Natural killer cell (primary cell): ENCODE measurements around the gene SLC16A2. TPM values are rescaled to one million over a fixed set of nuclear protein-coding genes. Genes with fewer than 3 reads are reported as not detected.

Source experiments
- ATAC-seq, 3 donors: fragments of 150-1000 bp in 2 of 3; fragments of 200-7000 bp in 1 of 3; cut with Tn5 transposase; 1 replicate in 1 of 3; 2 replicates in 2 of 3; pipeline ENCODE4 v1.10.0; 2021; ENCODE audit warnings: mild to moderate bottlenecking in 2 of 3, moderate library complexity in 2 of 3
- DNase-seq, 2 donors: peaks; one replicate each; pipeline versions ENCODE4 v3.0.0 to v3.0.0-alpha.2; 2013 to 2021; ENCODE audit warnings: mixed read lengths in 1 of 2
- H3K27ac ChIP-seq: one replicate; pipeline ENCODE4 v1.5.1; 2013; ENCODE audit warnings: mild to moderate bottlenecking, low read length
- H3K27me3 ChIP-seq: one replicate; pipeline ENCODE4 v1.6.1; 2013; ENCODE audit warnings: low read length; ENCODE audit not compliant: control insufficient read depth, insufficient read depth
- H3K36me3 ChIP-seq: one replicate; pipeline ENCODE4 v1.6.1; 2013; ENCODE audit warnings: low read length; ENCODE audit not compliant: control insufficient read depth, insufficient read depth
- H3K4me1 ChIP-seq: one replicate; pipeline ENCODE4 v1.6.1; 2013; ENCODE audit warnings: low read length; ENCODE audit not compliant: control insufficient read depth, insufficient read depth
- H3K4me3 ChIP-seq: one replicate; pipeline ENCODE4 v1.5.1; 2013; ENCODE audit warnings: low read length
- H3K9me3 ChIP-seq: one replicate; pipeline ENCODE4 v1.6.1; 2013; ENCODE audit warnings: low read length; ENCODE audit not compliant: control insufficient read depth, insufficient read depth
- H3K27ac Mint-ChIP-seq, 2 donors: one replicate each; pipeline ENCODE4 v1.8.0; 2022; ENCODE audit warnings: mild to moderate bottlenecking in 2 of 2, mixed read lengths in 2 of 2, moderate library complexity in 1 of 2
- H3K27me3 Mint-ChIP-seq, 2 donors: one replicate each; pipeline ENCODE4 v1.8.0; 2022; ENCODE audit warnings: low read depth in 2 of 2, mixed read lengths in 2 of 2
- H3K36me3 Mint-ChIP-seq: one replicate; pipeline ENCODE4 v1.8.0; 2022; ENCODE audit warnings: mixed read lengths
- H3K4me1 Mint-ChIP-seq, 2 donors: one replicate each; pipeline ENCODE4 v1.8.0; 2022; ENCODE audit warnings: mixed read lengths in 2 of 2
- H3K4me3 Mint-ChIP-seq: one replicate; pipeline ENCODE4 v1.8.0; 2022; ENCODE audit warnings: mild to moderate bottlenecking, moderate library complexity, mixed read lengths
- H3K9me3 Mint-ChIP-seq, 2 donors: one replicate each; pipeline ENCODE4 v1.8.0; 2022; ENCODE audit warnings: mixed read lengths in 2 of 2
- WGBS: methylation state at CpG from one replicate; pipeline ENCODE4 v1.1.7; 2013; ENCODE audit warnings: missing lambda C conversion rate; ENCODE audit not compliant: insufficient coverage; 5-methylcytosine and 5-hydroxymethylcytosine counted together
- intact Hi-C: fragments of 100-400 bp; cut with micrococcal nuclease; formaldehyde crosslinking; loops from one replicate; pipeline ENCODE4 v1.14.2; 2022
- total RNA-seq, 4 donors: library from RNA; stranded (reverse); fragments of 120-200 nt in 1 of 4; gene quantifications; one replicate each; pipeline versions ENCODE4 v1.2.3 to v1.2.4, GENCODE V29; 2013 to 2022
- TF ChIP-seq, protein P1 (sequence below): fragments of 200-600 bp; IDR thresholded peaks from one replicate; pipeline ENCODE4 v1.8.0; 2022; ENCODE audit warnings: antibody characterized with exemption

The SLC16A2 gene
- total RNA-seq, 3 donors from 2014 or later (not counting 1 experiment from before 2014, with no cell fraction given), result not detected

DNA sequence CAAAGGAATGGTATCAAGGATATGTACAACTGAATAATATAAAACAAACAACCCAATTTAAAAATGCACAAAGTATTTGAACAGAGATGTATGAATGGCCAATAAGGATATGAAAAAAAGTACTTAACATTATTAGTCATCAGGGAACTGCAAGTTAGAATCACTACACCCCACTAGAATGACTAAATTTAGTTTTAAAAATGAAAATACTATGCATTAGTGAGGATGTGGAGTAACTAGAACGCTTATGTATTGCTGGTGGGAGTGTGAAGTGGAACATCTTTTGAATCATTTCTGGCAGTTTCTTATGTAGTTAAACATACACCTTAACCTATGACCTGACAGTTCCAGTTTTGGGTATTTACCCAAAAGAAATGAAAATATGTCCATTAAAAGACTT, 13.0 kb upstream of the SLC16A2 start:
- no peak for DNase-seq
- peaks cover 1 to 22% of the 10 kb centered on the region in 2 donors for H3K27me3 Mint-ChIP-seq
- Histone ChIP-seq H3K36me3 (no peaks in the 10 kb centered on the region), H3K27me3 (no peaks in the 10 kb centered on the region), H3K27ac (no peak overlapping the region), H3K4me1 (no peaks in the 10 kb centered on the region), H3K9me3 (no peaks in the 10 kb centered on the region), H3K4me3 (no peak overlapping the region)
- H3K9me3 Mint-ChIP-seq, result no peaks in the 10 kb centered on the region
- intact Hi-C loops, result no loop called here
- no peak for ATAC-seq
- WGBS, result no CpG with 5 or more reads among the region's 1 CpG
- TF ChIP-seq, protein P1, sequence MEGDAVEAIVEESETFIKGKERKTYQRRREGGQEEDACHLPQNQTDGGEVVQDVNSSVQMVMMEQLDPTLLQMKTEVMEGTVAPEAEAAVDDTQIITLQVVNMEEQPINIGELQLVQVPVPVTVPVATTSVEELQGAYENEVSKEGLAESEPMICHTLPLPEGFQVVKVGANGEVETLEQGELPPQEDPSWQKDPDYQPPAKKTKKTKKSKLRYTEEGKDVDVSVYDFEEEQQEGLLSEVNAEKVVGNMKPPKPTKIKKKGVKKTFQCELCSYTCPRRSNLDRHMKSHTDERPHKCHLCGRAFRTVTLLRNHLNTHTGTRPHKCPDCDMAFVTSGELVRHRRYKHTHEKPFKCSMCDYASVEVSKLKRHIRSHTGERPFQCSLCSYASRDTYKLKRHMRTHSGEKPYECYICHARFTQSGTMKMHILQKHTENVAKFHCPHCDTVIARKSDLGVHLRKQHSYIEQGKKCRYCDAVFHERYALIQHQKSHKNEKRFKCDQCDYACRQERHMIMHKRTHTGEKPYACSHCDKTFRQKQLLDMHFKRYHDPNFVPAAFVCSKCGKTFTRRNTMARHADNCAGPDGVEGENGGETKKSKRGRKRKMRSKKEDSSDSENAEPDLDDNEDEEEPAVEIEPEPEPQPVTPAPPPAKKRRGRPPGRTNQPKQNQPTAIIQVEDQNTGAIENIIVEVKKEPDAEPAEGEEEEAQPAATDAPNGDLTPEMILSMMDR, result no peak
- H3K36me3 Mint-ChIP-seq, result no peaks in the 10 kb centered on the region
- no peak overlapping the region for H3K27ac Mint-ChIP-seq
- no peaks in the 10 kb centered on the region for H3K4me1 Mint-ChIP-seq
- H3K4me3 Mint-ChIP-seq, result no peak overlapping the region

DNA sequence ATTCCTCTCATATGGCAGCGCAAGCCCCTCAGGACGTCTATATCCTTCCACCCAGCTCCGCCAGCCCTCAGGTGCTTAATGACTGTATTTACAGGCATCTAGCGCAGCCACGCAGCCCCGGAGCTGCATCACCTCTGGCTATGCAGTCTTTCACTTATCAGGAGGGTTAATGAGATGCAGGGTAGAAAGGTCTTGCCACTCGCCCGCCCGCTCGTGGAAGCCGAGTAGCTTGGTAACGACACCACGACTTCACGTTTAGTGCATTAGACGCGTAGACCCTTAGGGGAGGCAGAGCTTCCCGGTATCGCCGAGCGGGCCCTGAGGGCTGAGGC, 1.5 kb upstream of the SLC16A2 start:
- Mint-ChIP-seq H3K27me3 (peaks cover 30 to 40% of the 10 kb centered on the region in 2 donors), H3K36me3 (no peaks in the 10 kb centered on the region), H3K4me3 (peak overlapping the region; percentile 85), H3K27ac (no peak overlapping the region), H3K9me3 (no peaks in the 10 kb centered on the region), H3K4me1 (peaks cover 0 to 27% of the 10 kb centered on the region in 2 donors)
- Histone ChIP-seq H3K27me3 (peaks cover 15% of the 10 kb centered on the region), H3K4me3 (peak overlapping the region; percentile 15), H3K36me3 (no peaks in the 10 kb centered on the region), H3K9me3 (no peaks in the 10 kb centered on the region), H3K4me1 (peaks cover 35% of the 10 kb centered on the region), H3K27ac (no peak overlapping the region)
- DNase-seq, result peak in 1 of 2 donors; percentile 22
- intact Hi-C loops, result no loop called here
- TF ChIP-seq, protein P1, result no peak
- 6% methylated on average over 20 of the region's 20 CpGs for WGBS
- peak in 2 of 3 donors; percentile 10 to 11 for ATAC-seq

DNA sequence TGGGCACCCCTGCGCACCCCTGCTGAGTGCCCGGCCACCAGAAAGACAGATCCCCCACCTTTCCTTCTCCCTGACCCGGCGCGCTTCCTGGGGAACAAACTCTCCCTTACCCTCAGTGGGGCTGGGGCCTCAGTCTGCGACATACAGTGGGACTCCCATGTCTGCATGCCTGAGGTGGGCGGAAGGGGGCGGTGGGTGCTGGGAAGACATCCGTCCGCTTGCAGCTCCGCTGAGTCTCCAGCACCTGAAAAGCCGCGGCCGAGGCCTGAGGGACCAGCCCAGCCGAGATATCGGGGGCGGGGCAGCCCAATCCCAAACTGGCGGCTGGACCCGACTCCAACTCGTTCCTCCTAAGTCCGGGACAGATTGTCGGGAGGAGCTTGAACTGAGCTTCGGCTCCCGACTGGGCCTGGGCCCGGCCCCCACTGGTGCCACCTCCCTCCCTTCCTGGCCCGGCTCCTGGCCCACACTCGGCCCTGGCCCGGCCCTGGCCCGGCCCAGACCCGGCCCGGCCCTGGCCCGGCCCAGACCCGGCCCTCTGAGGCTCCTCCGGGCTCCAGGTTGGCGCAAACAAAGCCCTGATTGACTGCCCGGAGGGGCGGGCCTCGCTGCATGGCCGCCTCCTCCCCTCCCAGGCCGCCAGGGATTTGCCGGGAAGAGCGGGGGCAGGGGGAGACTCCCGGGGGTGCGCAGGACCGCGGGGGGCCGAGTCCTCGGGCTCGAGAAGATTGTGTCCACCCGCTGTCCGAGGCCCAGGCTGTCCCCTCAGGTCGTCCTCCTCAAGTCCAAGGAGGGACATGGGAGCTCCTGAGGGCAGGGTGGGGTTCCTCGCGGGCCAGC, 877 bp upstream of the SLC16A2 start:
- Mint-ChIP-seq H3K27me3 (peaks cover 27 to 46% of the 10 kb centered on the region in 2 donors), H3K36me3 (no peaks in the 10 kb centered on the region), H3K9me3 (no peaks in the 10 kb centered on the region), H3K4me3 (peak overlapping the region; percentile 90), H3K27ac (no peak overlapping the region), H3K4me1 (peaks cover 0 to 27% of the 10 kb centered on the region in 2 donors)
- DNase-seq (peak in 1 of 2 donors; percentile 38), ATAC-seq (peak in 2 of 3 donors; percentile 15 to 35)
- Histone ChIP-seq H3K4me3 (peak overlapping the region; percentile 31), H3K4me1 (peaks cover 35% of the 10 kb centered on the region), H3K36me3 (no peaks in the 10 kb centered on the region), H3K9me3 (no peaks in the 10 kb centered on the region), H3K27ac (no peak overlapping the region), H3K27me3 (peaks cover 15% of the 10 kb centered on the region)
- 1% methylated on average over 51 of the region's 54 CpGs for WGBS
- intact Hi-C loops, result no loop called here
- TF ChIP-seq, protein P1, result no peak
